PFSK-1 (cell line): ENCODE data around the gene DNM3.

ENCODE experiments used
- REST ChIP-seq, 2 experiments: IDR thresholded peaks; 2 replicates each; pipeline versions ENCODE4 v1.6.1 to v1.8.0; 2011 to 2012; ENCODE audit warnings: low read depth in 2 of 2, low read length in 2 of 2, control low read depth in 1 of 2, inconsistent platforms in 1 of 2, mild to moderate bottlenecking in 1 of 2, moderate library complexity in 1 of 2; ENCODE audit not compliant: insufficient read depth in 1 of 2
- SIN3A ChIP-seq: IDR thresholded peaks from 2 replicates; pipeline ENCODE4 v1.6.1; 2012; ENCODE audit warnings: mild to moderate bottlenecking, low read length, moderate library complexity, borderline replicate concordance; ENCODE audit not compliant: insufficient read depth
- TAF1 ChIP-seq: IDR thresholded peaks from 2 replicates; pipeline ENCODE4 v1.6.1; 2012; ENCODE audit warnings: low read length, control low read depth, borderline replicate concordance; ENCODE audit not compliant: insufficient read depth

DNA sequence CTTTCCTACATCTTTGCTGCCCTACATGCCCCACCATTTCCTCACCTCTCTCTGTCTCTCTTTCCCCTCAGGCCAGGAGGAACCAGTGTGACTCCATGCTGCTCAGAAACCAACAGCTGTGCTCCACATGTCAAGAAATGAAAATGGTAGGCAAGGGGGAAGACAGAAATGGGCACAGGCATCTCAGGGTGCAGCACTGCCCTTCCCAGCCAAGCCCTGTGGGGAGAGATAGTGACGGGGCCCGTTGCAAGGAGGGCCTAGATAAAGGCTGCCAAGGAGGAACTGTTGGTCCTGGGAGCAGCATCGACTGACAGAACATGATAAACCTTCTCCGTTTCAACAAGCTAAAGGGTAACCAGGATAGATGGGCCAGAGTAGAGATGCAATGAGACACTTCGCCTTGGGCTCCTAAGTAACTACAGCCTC, 615.1 kb downstream of the DNM3 start:
- no peak for TF ChIP-seq TAF1
- no peak for TF ChIP-seq REST (IDR thresholded peaks at IDR 0.05; ENCODE audit: insufficient read depth in 1 of 2, low read depth in 2 of 2, low read length in 2 of 2)
- no peak for TF ChIP-seq SIN3A
